ENCODE results near the gene HBM. TPM values are rescaled to one million over a fixed set of nuclear protein-coding genes. Genes with fewer than 3 reads are reported as not detected.

HBM gene
- total and polyA plus RNA-seq, 2 donors = 25.3 TPM; not detected in 1

- Histone ChIP-seq H3K27me3 (ENCODE audit: control insufficient read depth in 2 of 2, insufficient read depth in 1 of 2, low read length in 1 of 2) (peaks cover 50 to 72% of the 10 kb centered on the region in 2 donors), H3K4me1 (ENCODE audit: control insufficient read depth in 2 of 2, insufficient read depth in 2 of 2, low read length in 2 of 2) (peaks cover 11 to 13% of the 10 kb centered on the region in 2 donors), H3K4me3 (ENCODE audit: low read length in 2 of 2) (no peak overlapping the region), H3K27ac (ENCODE audit: low read depth in 1 of 2, low read length in 1 of 2) (no peak overlapping the region), H3K36me3 (ENCODE audit: control insufficient read depth in 2 of 2, insufficient read depth in 2 of 2, low read length in 1 of 2) (no peaks in the 10 kb centered on the region), H3K9me3 (ENCODE audit: control insufficient read depth in 2 of 2, insufficient read depth in 1 of 2, low read length in 1 of 2) (peaks cover 0 to 7% of the 10 kb centered on the region in 2 donors)
- no peak for DNase-seq (ENCODE audit: low read depth in 6 of 9, low spot score in 9 of 9)
- 78% methylated on average over 11 of the region's 11 CpGs for WGBS
These were observed 12.3 kb downstream of the HBM start for GRCh38 chr16:177981-178667.

DNA sequence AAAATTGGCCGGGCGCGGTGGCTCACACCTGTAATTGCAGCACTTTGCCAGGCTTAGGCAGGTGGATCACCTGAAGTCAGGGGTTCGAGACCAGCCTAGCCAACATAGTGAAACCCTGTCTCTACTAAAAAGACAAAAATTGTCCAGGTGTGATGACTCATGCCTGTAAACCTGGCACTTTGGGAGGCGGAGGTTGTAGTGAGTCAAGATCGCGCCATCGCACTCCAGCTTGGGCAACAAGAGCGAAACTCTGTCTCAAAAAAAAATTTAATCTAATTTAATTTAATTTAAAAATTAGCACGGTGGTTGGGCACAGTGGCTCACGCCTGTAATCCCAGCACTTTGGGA lies 12.9 kb downstream of the HBM start:
- Histone ChIP-seq H3K36me3 (ENCODE audit: control insufficient read depth in 2 of 2, insufficient read depth in 2 of 2, low read length in 1 of 2) (no peaks in the 10 kb centered on the region), H3K4me3 (ENCODE audit: low read length in 2 of 2) (no peak overlapping the region), H3K9me3 (ENCODE audit: control insufficient read depth in 2 of 2, insufficient read depth in 1 of 2, low read length in 1 of 2) (peaks cover 0 to 7% of the 10 kb centered on the region in 2 donors), H3K4me1 (ENCODE audit: control insufficient read depth in 2 of 2, insufficient read depth in 2 of 2, low read length in 2 of 2) (peaks cover 11 to 13% of the 10 kb centered on the region in 2 donors), H3K27me3 (ENCODE audit: control insufficient read depth in 2 of 2, insufficient read depth in 1 of 2, low read length in 1 of 2) (peaks cover 50 to 68% of the 10 kb centered on the region in 2 donors), H3K27ac (ENCODE audit: low read depth in 1 of 2, low read length in 1 of 2) (no peak overlapping the region)
- WGBS = 88% methylated on average over 11 of the region's 11 CpGs
- no peak for DNase-seq (ENCODE audit: low read depth in 6 of 9, low spot score in 9 of 9)

- no peak overlapping the region for H3K27ac ChIP-seq (ENCODE audit: low read depth in 1 of 2, low read length in 1 of 2)
- peaks cover 0 to 7% of the 10 kb centered on the region in 2 donors for H3K9me3 ChIP-seq (ENCODE audit: control insufficient read depth in 2 of 2, insufficient read depth in 1 of 2, low read length in 1 of 2)
- H3K4me1 ChIP-seq (ENCODE audit: control insufficient read depth in 2 of 2, insufficient read depth in 2 of 2, low read length in 2 of 2) = peaks cover 11 to 13% of the 10 kb centered on the region in 2 donors
- peaks cover 49 to 64% of the 10 kb centered on the region in 2 donors for H3K27me3 ChIP-seq (ENCODE audit: control insufficient read depth in 2 of 2, insufficient read depth in 1 of 2, low read length in 1 of 2)
- H3K36me3 ChIP-seq (ENCODE audit: control insufficient read depth in 2 of 2, insufficient read depth in 2 of 2, low read length in 1 of 2) = peaks cover 3 to 4% of the 10 kb centered on the region in 2 donors
- no peak overlapping the region for H3K4me3 ChIP-seq (ENCODE audit: low read length in 2 of 2)
- 81% methylated on average over 17 of the region's 17 CpGs for WGBS
- DNase-seq (ENCODE audit: low read depth in 6 of 9, low spot score in 9 of 9) = no peak
These were observed 13.7 kb downstream of the HBM start for GRCh38 chr16:179211-180092.

DNA sequence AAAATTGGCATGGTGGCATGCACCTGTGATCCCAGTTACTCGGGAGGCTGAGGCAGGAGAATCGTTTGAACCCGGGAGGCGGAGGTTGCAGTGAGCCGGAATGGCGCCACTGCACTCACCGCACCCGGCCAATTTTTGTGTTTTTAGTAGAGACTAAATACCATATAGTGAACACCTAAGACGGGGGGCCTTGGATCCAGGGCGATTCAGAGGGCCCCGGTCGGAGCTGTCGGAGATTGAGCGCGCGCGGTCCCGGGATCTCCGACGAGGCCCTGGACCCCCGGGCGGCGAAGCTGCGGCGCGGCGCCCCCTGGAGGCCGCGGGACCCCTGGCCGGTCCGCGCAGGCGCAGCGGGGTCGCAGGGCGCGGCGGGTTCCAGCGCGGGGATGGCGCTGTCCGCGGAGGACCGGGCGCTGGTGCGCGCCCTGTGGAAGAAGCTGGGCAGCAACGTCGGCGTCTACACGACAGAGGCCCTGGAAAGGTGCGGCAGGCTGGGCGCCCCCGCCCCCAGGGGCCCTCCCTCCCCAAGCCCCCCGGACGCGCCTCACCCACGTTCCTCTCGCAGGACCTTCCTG lies 14.4 kb downstream of the HBM start, which contains the start of gene HBQ1:
HBQ1 (plus strand) TSS at position 359 of the 575 bp plus-strand sequence; CDS start at position 387, 28 bp downstream.
- H3K9me3 ChIP-seq (ENCODE audit: control insufficient read depth in 2 of 2, insufficient read depth in 1 of 2, low read length in 1 of 2) = peaks cover 0 to 7% of the 10 kb centered on the region in 2 donors
- peak within 1 kb of the TSS in 1 of 2 donors; percentile 34 for H3K4me3 ChIP-seq (ENCODE audit: low read length in 2 of 2)
- DNase-seq (ENCODE audit: low read depth in 6 of 9, low spot score in 9 of 9) = peak in 2 of 9 donors; percentile 35 to 38
- WGBS = 10% methylated on average over 59 of the region's 59 CpGs
- peaks cover 42 to 57% of the 10 kb centered on the region in 2 donors for H3K27me3 ChIP-seq (ENCODE audit: control insufficient read depth in 2 of 2, insufficient read depth in 1 of 2, low read length in 1 of 2)
- no peak within 1 kb of the TSS for H3K27ac ChIP-seq (ENCODE audit: low read depth in 1 of 2, low read length in 1 of 2)
- H3K36me3 ChIP-seq (ENCODE audit: control insufficient read depth in 2 of 2, insufficient read depth in 2 of 2, low read length in 1 of 2) = peaks cover 9 to 10% of the 10 kb centered on the region in 2 donors
- peaks cover 11 to 13% of the 10 kb centered on the region in 2 donors for H3K4me1 ChIP-seq (ENCODE audit: control insufficient read depth in 2 of 2, insufficient read depth in 2 of 2, low read length in 2 of 2)

GRCh38 chr16:180681-181564 lies 15.1 kb downstream of the HBM start:
- peak; percentile 29 to 84 (median 59) for DNase-seq (ENCODE audit: low read depth in 6 of 9, low spot score in 9 of 9)
- Histone ChIP-seq H3K36me3 (ENCODE audit: control insufficient read depth in 2 of 2, insufficient read depth in 2 of 2, low read length in 1 of 2) (peaks cover 13% of the 10 kb centered on the region in 2 donors), H3K27me3 (ENCODE audit: control insufficient read depth in 2 of 2, insufficient read depth in 1 of 2, low read length in 1 of 2) (peaks cover 38 to 51% of the 10 kb centered on the region in 2 donors), H3K27ac (ENCODE audit: low read depth in 1 of 2, low read length in 1 of 2) (no peak overlapping the region), H3K4me1 (ENCODE audit: control insufficient read depth in 2 of 2, insufficient read depth in 2 of 2, low read length in 2 of 2) (peaks cover 11 to 13% of the 10 kb centered on the region in 2 donors), H3K9me3 (ENCODE audit: control insufficient read depth in 2 of 2, insufficient read depth in 1 of 2, low read length in 1 of 2) (peaks cover 0 to 7% of the 10 kb centered on the region in 2 donors), H3K4me3 (ENCODE audit: low read length in 2 of 2) (peak overlapping the region in 1 of 2 donors; percentile 34)
- WGBS = 3% methylated on average over 89 of the region's 89 CpGs

DNA sequence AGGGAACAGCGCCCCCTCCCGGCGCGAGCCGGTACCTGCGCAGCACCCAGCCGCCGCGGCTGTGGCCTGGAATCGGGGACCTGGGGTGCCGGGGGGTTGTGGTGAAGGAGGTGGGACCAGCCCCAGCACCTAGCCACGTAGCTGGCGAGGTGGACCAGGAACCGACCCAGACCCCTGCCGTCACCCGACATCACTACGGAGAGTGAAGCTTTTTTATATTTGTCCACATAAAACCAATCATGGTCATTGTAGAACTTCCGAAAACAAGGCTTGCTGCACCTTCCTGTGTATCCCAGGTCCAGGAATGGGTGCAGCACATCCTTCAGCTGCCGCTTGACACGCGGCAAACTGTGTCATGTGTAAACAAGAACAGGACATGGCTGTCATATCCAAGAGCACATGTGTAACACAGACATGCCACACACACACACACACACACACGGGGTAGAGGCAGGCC lies 15.8 kb downstream of the HBM start:
- Histone ChIP-seq H3K9me3 (ENCODE audit: control insufficient read depth in 2 of 2, insufficient read depth in 1 of 2, low read length in 1 of 2) (peaks cover 0 to 7% of the 10 kb centered on the region in 2 donors), H3K36me3 (ENCODE audit: control insufficient read depth in 2 of 2, insufficient read depth in 2 of 2, low read length in 1 of 2) (peaks cover 13% of the 10 kb centered on the region in 2 donors), H3K4me3 (ENCODE audit: low read length in 2 of 2) (no peak overlapping the region), H3K27me3 (ENCODE audit: control insufficient read depth in 2 of 2, insufficient read depth in 1 of 2, low read length in 1 of 2) (peaks cover 38 to 48% of the 10 kb centered on the region in 2 donors), H3K4me1 (ENCODE audit: control insufficient read depth in 2 of 2, insufficient read depth in 2 of 2, low read length in 2 of 2) (peaks cover 11 to 13% of the 10 kb centered on the region in 2 donors), H3K27ac (ENCODE audit: low read depth in 1 of 2, low read length in 1 of 2) (no peak overlapping the region)
- WGBS = 14% methylated on average over 22 of the region's 22 CpGs
- peak in 1 of 9 donors; percentile 19 for DNase-seq (ENCODE audit: low read depth in 6 of 9, low spot score in 9 of 9)

GRCh38 chr16:183005-183404 lies 17.2 kb downstream of the HBM start:
- WGBS = 94% methylated on average over 7 of the region's 7 CpGs
- DNase-seq (ENCODE audit: low read depth in 6 of 9, low spot score in 9 of 9) = no peak
- Histone ChIP-seq H3K9me3 (ENCODE audit: control insufficient read depth in 2 of 2, insufficient read depth in 1 of 2, low read length in 1 of 2) (peaks cover 0 to 7% of the 10 kb centered on the region in 2 donors), H3K36me3 (ENCODE audit: control insufficient read depth in 2 of 2, insufficient read depth in 2 of 2, low read length in 1 of 2) (peaks cover 22 to 23% of the 10 kb centered on the region in 2 donors), H3K27me3 (ENCODE audit: control insufficient read depth in 2 of 2, insufficient read depth in 1 of 2, low read length in 1 of 2) (peaks cover 30 to 36% of the 10 kb centered on the region in 2 donors), H3K4me1 (ENCODE audit: control insufficient read depth in 2 of 2, insufficient read depth in 2 of 2, low read length in 2 of 2) (peaks cover 11 to 13% of the 10 kb centered on the region in 2 donors), H3K4me3 (ENCODE audit: low read length in 2 of 2) (no peak overlapping the region), H3K27ac (ENCODE audit: low read depth in 1 of 2, low read length in 1 of 2) (no peak overlapping the region)

DNA sequence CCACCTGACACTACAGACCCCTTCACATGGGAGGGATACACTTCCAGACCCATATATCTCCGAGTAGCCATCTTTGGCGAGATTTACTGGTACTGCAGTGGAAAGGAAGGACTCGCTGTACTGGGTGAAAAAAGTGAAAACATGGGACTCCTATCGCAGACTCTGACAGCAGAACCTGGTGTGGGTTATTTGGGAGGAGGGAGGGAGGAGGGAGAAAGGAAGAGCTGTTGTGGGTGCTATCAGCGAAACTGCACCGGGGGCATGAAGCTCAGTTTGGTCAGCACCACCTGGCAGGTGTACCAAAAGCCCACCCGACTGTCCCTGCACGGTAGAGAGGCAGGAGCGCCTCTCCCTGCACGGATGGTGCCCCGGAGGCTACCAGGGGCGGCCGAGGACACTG lies 19.4 kb downstream of the HBM start:
- H3K9me3 ChIP-seq (ENCODE audit: control insufficient read depth in 2 of 2, insufficient read depth in 1 of 2, low read length in 1 of 2) = peaks cover 0 to 7% of the 10 kb centered on the region in 2 donors
- H3K4me1 ChIP-seq (ENCODE audit: control insufficient read depth in 2 of 2, insufficient read depth in 2 of 2, low read length in 2 of 2) = peaks cover 11 to 16% of the 10 kb centered on the region in 2 donors
- H3K27me3 ChIP-seq (ENCODE audit: control insufficient read depth in 2 of 2, insufficient read depth in 1 of 2, low read length in 1 of 2) = peaks cover 11 to 14% of the 10 kb centered on the region in 2 donors
- no peak overlapping the region for H3K4me3 ChIP-seq (ENCODE audit: low read length in 2 of 2)
- no peak overlapping the region for H3K27ac ChIP-seq (ENCODE audit: low read depth in 1 of 2, low read length in 1 of 2)
- H3K36me3 ChIP-seq (ENCODE audit: control insufficient read depth in 2 of 2, insufficient read depth in 2 of 2, low read length in 1 of 2) = peaks cover 41% of the 10 kb centered on the region in 2 donors
- WGBS = 97% methylated on average over 13 of the region's 13 CpGs
- DNase-seq (ENCODE audit: low read depth in 6 of 9, low spot score in 9 of 9) = no peak
